ENCODE measurements around the gene ESRRG. TPM values are rescaled to one million over a fixed set of nuclear protein-coding genes. Genes with fewer than 3 reads are reported as not detected.

ESRRG gene
- total RNA-seq, 2 experiments from 2014 or later, result not detected

- Mint-ChIP-seq H3K36me3 (ENCODE audit: low read depth) (no peaks in the 10 kb centered on the region), H3K9me3 (ENCODE audit: insufficient read depth) (no peaks in the 10 kb centered on the region), H3K27me3 (ENCODE audit: low read depth) (no peaks in the 10 kb centered on the region), H3K4me1 (ENCODE audit: low read depth) (no peaks in the 10 kb centered on the region), H3K27ac (no peak overlapping the region), H3K4me3 (no peak overlapping the region)
- ChIA-PET CTCF (no interaction called here), POLR2A (no interaction called here)
- no peak for DNase-seq
- ATAC-seq, result no peak
Measured at GRCh38 chr1:216580538-216581057, 142.6 kb downstream of the ESRRG start.

- POLR2A ChIA-PET, result no interaction called here
- H3K4me3 Mint-ChIP-seq, result no peak overlapping the region
- ATAC-seq, result no peak
- H3K27ac Mint-ChIP-seq, result no peak overlapping the region
- CTCF ChIA-PET, result no interaction called here
- H3K27me3 Mint-ChIP-seq (ENCODE audit: low read depth), result no peaks in the 10 kb centered on the region
- no peaks in the 10 kb centered on the region for H3K36me3 Mint-ChIP-seq (ENCODE audit: low read depth)
- H3K9me3 Mint-ChIP-seq (ENCODE audit: insufficient read depth), result no peaks in the 10 kb centered on the region
- no peak for DNase-seq
- H3K4me1 Mint-ChIP-seq (ENCODE audit: low read depth), result no peaks in the 10 kb centered on the region
Measured at GRCh38 chr1:216576234-216576937, 146.8 kb downstream of the ESRRG start.

GRCh38 chr1:216566641-216567205 lies 156.5 kb downstream of the ESRRG start:
- DNase-seq (no peak), ATAC-seq (no peak)
- no peaks in the 10 kb centered on the region for H3K27me3 Mint-ChIP-seq (ENCODE audit: low read depth)
- H3K4me1 Mint-ChIP-seq (ENCODE audit: low read depth), result no peaks in the 10 kb centered on the region
- ChIA-PET CTCF (no interaction called here), POLR2A (no interaction called here)
- no peak overlapping the region for H3K27ac Mint-ChIP-seq
- H3K36me3 Mint-ChIP-seq (ENCODE audit: low read depth), result no peaks in the 10 kb centered on the region
- H3K9me3 Mint-ChIP-seq (ENCODE audit: insufficient read depth), result peaks cover 9% of the 10 kb centered on the region
- no peak overlapping the region for H3K4me3 Mint-ChIP-seq

- Mint-ChIP-seq H3K27ac (no peak overlapping the region), H3K36me3 (ENCODE audit: low read depth) (no peaks in the 10 kb centered on the region), H3K4me1 (ENCODE audit: low read depth) (no peaks in the 10 kb centered on the region), H3K4me3 (no peak overlapping the region), H3K27me3 (ENCODE audit: low read depth) (no peaks in the 10 kb centered on the region), H3K9me3 (ENCODE audit: insufficient read depth) (peaks cover 4% of the 10 kb centered on the region)
- no peak for DNase-seq
- CTCF ChIA-PET, result no interaction called here
- no peak for ATAC-seq
- POLR2A ChIA-PET, result no interaction called here
Measured at GRCh38 chr1:216563087-216563486, 160.1 kb downstream of the ESRRG start.

- no peaks in the 10 kb centered on the region for H3K36me3 Mint-ChIP-seq (ENCODE audit: low read depth)
- H3K9me3 Mint-ChIP-seq (ENCODE audit: insufficient read depth), result peaks cover 4% of the 10 kb centered on the region
- no peaks in the 10 kb centered on the region for H3K27me3 Mint-ChIP-seq (ENCODE audit: low read depth)
- no peak overlapping the region for H3K4me3 Mint-ChIP-seq
- no peak for ATAC-seq
- POLR2A ChIA-PET, result no interaction called here
- CTCF ChIA-PET, result no interaction called here
- DNase-seq, result no peak
- H3K27ac Mint-ChIP-seq, result no peak overlapping the region
- no peaks in the 10 kb centered on the region for H3K4me1 Mint-ChIP-seq (ENCODE audit: low read depth)
Measured at GRCh38 chr1:216562383-216562782, 160.8 kb downstream of the ESRRG start.

- POLR2A ChIA-PET, result no interaction called here
- peaks cover 4% of the 10 kb centered on the region for H3K9me3 Mint-ChIP-seq (ENCODE audit: insufficient read depth)
- no peaks in the 10 kb centered on the region for H3K36me3 Mint-ChIP-seq (ENCODE audit: low read depth)
- no peaks in the 10 kb centered on the region for H3K4me1 Mint-ChIP-seq (ENCODE audit: low read depth)
- H3K27ac Mint-ChIP-seq, result no peak overlapping the region
- CTCF ChIA-PET, result no interaction called here
- H3K4me3 Mint-ChIP-seq, result no peak overlapping the region
- no peaks in the 10 kb centered on the region for H3K27me3 Mint-ChIP-seq (ENCODE audit: low read depth)
- ATAC-seq (no peak), DNase-seq (no peak)
Measured at GRCh38 chr1:216560527-216560926, 162.7 kb downstream of the ESRRG start.

- no peaks in the 10 kb centered on the region for H3K27me3 Mint-ChIP-seq (ENCODE audit: low read depth)
- POLR2A ChIA-PET, result no interaction called here
- H3K27ac Mint-ChIP-seq, result no peak overlapping the region
- no peak for ATAC-seq
- no peaks in the 10 kb centered on the region for H3K4me1 Mint-ChIP-seq (ENCODE audit: low read depth)
- CTCF ChIA-PET, result no interaction called here
- H3K4me3 Mint-ChIP-seq, result no peak overlapping the region
- peaks cover 4% of the 10 kb centered on the region for H3K9me3 Mint-ChIP-seq (ENCODE audit: insufficient read depth)
- DNase-seq, result no peak
- no peaks in the 10 kb centered on the region for H3K36me3 Mint-ChIP-seq (ENCODE audit: low read depth)
Measured at GRCh38 chr1:216559359-216559758, 163.9 kb downstream of the ESRRG start.

GRCh38 chr1:216555653-216556052 lies 167.6 kb downstream of the ESRRG start:
- Mint-ChIP-seq H3K27ac (no peak overlapping the region), H3K36me3 (ENCODE audit: low read depth) (no peaks in the 10 kb centered on the region), H3K9me3 (ENCODE audit: insufficient read depth) (no peaks in the 10 kb centered on the region), H3K4me3 (no peak overlapping the region), H3K4me1 (ENCODE audit: low read depth) (no peaks in the 10 kb centered on the region), H3K27me3 (ENCODE audit: low read depth) (no peaks in the 10 kb centered on the region)
- DNase-seq, result no peak
- CTCF ChIA-PET, result no interaction called here
- POLR2A ChIA-PET, result interaction anchor here (1.2 kb wide), 1 partner anchor 20 kb away, joined by 3 read pairs; no protein-coding TSS in a partner anchor
- no peak for ATAC-seq

- no peak for ATAC-seq
- DNase-seq, result no peak
- no peak overlapping the region for H3K27ac Mint-ChIP-seq
- H3K4me1 Mint-ChIP-seq (ENCODE audit: low read depth), result no peaks in the 10 kb centered on the region
- H3K9me3 Mint-ChIP-seq (ENCODE audit: insufficient read depth), result no peaks in the 10 kb centered on the region
- no peaks in the 10 kb centered on the region for H3K27me3 Mint-ChIP-seq (ENCODE audit: low read depth)
- H3K4me3 Mint-ChIP-seq, result no peak overlapping the region
- CTCF ChIA-PET, result no interaction called here
- H3K36me3 Mint-ChIP-seq (ENCODE audit: low read depth), result no peaks in the 10 kb centered on the region
- POLR2A ChIA-PET, result interaction anchor here (1.2 kb wide), 1 partner anchor 19 kb away, joined by 3 read pairs; no protein-coding TSS in a partner anchor
Measured at GRCh38 chr1:216554934-216555333, 168.3 kb downstream of the ESRRG start.

- Mint-ChIP-seq H3K4me1 (ENCODE audit: low read depth) (no peaks in the 10 kb centered on the region), H3K9me3 (ENCODE audit: insufficient read depth) (no peaks in the 10 kb centered on the region), H3K27me3 (ENCODE audit: low read depth) (no peaks in the 10 kb centered on the region), H3K4me3 (no peak overlapping the region), H3K27ac (no peak overlapping the region), H3K36me3 (ENCODE audit: low read depth) (no peaks in the 10 kb centered on the region)
- no peak for DNase-seq
- ATAC-seq, result no peak
- CTCF ChIA-PET, result no interaction called here
- POLR2A ChIA-PET, result no interaction called here
Measured at GRCh38 chr1:216553766-216554165, 169.5 kb downstream of the ESRRG start.

GRCh38 chr1:216553040-216553439 lies 170.2 kb downstream of the ESRRG start:
- no peaks in the 10 kb centered on the region for H3K27me3 Mint-ChIP-seq (ENCODE audit: low read depth)
- no peak overlapping the region for H3K4me3 Mint-ChIP-seq
- CTCF ChIA-PET, result no interaction called here
- no peaks in the 10 kb centered on the region for H3K36me3 Mint-ChIP-seq (ENCODE audit: low read depth)
- DNase-seq (no peak), ATAC-seq (no peak)
- no peaks in the 10 kb centered on the region for H3K4me1 Mint-ChIP-seq (ENCODE audit: low read depth)
- H3K9me3 Mint-ChIP-seq (ENCODE audit: insufficient read depth), result no peaks in the 10 kb centered on the region
- POLR2A ChIA-PET, result no interaction called here
- no peak overlapping the region for H3K27ac Mint-ChIP-seq

GRCh38 chr1:216549796-216550195 lies 173.4 kb downstream of the ESRRG start:
- POLR2A ChIA-PET, result no interaction called here
- Mint-ChIP-seq H3K36me3 (ENCODE audit: low read depth) (no peaks in the 10 kb centered on the region), H3K27me3 (ENCODE audit: low read depth) (no peaks in the 10 kb centered on the region), H3K4me1 (ENCODE audit: low read depth) (no peaks in the 10 kb centered on the region), H3K4me3 (no peak overlapping the region), H3K9me3 (ENCODE audit: insufficient read depth) (no peaks in the 10 kb centered on the region), H3K27ac (no peak overlapping the region)
- CTCF ChIA-PET, result no interaction called here
- DNase-seq, result no peak
- no peak for ATAC-seq

GRCh38 chr1:216542741-216543140 lies 180.5 kb downstream of the ESRRG start:
- ChIA-PET POLR2A (no interaction called here), CTCF (no interaction called here)
- no peak for DNase-seq
- ATAC-seq, result no peak
- no peaks in the 10 kb centered on the region for H3K9me3 Mint-ChIP-seq (ENCODE audit: insufficient read depth)
- H3K4me3 Mint-ChIP-seq, result no peak overlapping the region
- H3K27me3 Mint-ChIP-seq (ENCODE audit: low read depth), result no peaks in the 10 kb centered on the region
- no peaks in the 10 kb centered on the region for H3K36me3 Mint-ChIP-seq (ENCODE audit: low read depth)
- H3K4me1 Mint-ChIP-seq (ENCODE audit: low read depth), result no peaks in the 10 kb centered on the region
- no peak overlapping the region for H3K27ac Mint-ChIP-seq

Measured in activated CD8-positive, alpha-beta T cell treated with anti-CD3 and anti-CD28 coated beads, Interleukin-2, amount 10 ng/mL, durations not matched to agents 7 days and 5 days (primary cell).